GM12874 (cell line): Measurements from ENCODE around the gene JAK1.

Experiments
- CTCF ChIP-seq: IDR thresholded peaks from 2 replicates; pipeline ENCODE4 v1.5.1; 2011; ENCODE audit warnings: low read depth, mild to moderate bottlenecking, control low read depth, low read length, moderate library complexity; ENCODE audit not compliant: insufficient read depth

Gene JAK1

GRCh38 chr1:64934115-64934877, 32.1 kb downstream of the JAK1 start:
- no peak for TF ChIP-seq CTCF

GRCh38 chr1:64933296-64934070, 32.9 kb downstream of the JAK1 start:
- no peak for TF ChIP-seq CTCF

DNA sequence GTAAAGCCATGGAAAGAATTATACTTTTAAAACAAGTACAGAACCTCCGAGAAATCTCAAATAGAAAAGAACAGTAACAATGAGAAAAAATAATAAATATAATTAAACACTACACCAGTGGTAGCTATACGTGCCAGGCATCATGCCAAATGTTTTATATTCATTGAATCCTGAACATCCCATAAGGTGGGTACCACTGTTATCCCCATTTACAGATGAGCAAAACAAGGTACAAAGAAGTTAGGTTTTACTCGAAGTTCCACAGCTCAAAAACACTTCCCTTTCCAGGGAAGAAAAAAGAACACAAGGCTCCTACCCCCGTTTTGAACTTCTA, 33.4 kb downstream of the JAK1 start:
- TF ChIP-seq CTCF: no peak

GRCh38 chr1:64929221-64929620, 37.1 kb downstream of the JAK1 start:
- TF ChIP-seq CTCF: no peak

GRCh38 chr1:64928325-64928724, 38.0 kb downstream of the JAK1 start:
- no peak for TF ChIP-seq CTCF

- TF ChIP-seq CTCF: no peak
These were observed 40.8 kb downstream of the JAK1 start for GRCh38 chr1:64925594-64925993.

DNA sequence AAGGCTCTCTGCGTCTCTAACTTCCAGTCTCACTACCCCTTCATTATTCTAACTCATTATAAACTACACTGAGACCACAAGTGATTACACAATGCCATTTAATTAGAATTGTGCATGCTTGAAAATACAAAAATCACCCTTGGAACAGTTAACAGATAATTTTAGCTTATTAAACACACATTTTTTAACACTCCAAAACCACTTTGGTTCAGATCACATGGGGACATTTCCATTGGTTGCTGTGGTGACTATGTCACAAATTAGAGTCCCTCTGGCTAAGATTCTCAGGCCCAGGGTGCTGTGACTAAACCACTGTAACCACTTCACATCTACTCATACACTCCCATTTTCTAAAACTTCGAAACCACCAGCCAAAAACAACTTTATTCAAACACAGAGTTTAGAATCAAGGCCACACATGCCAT, 43.0 kb downstream of the JAK1 start:
- TF ChIP-seq CTCF: no peak
